Panc1 (cell line): ENCODE data around the gene VWA5B2. TPM values are rescaled to one million over a fixed set of nuclear protein-coding genes. Genes with fewer than 3 reads are reported as not detected.

Experiments
- ATAC-seq: fragments of 200-7000 bp; cut with Tn5 transposase; 2 replicates; pipeline ENCODE4 v1.9.1; 2020; ENCODE audit warnings: mild to moderate bottlenecking, moderate library complexity
- BruUV-seq: library from RNA; stranded (reverse); fragments of 400-500 nt; replicated peaks from 2 replicates; lab custom pipeline; 2021; lab: Mats Ljungman, UMichigan
- CTCF ChIA-PET: fragments of 300-600 bp; sonication (Branson Sonifier 250); formaldehyde crosslinking; loops from one replicate; lab custom pipeline; 2022; ENCODE audit warnings: antibody characterized with exemption; lab: Charles Lee
- POLR2A ChIA-PET: fragments of 300-600 bp; sonication (Branson Sonifier 250); formaldehyde crosslinking; loops from one replicate; lab custom pipeline; 2022; ENCODE audit warnings: antibody characterized with exemption; lab: Charles Lee
- DNase-seq: peaks from one replicate; pipeline ENCODE4 v3.0.0-alpha.2; 2010; ENCODE audit warnings: low read depth, low spot score
- H3K27ac ChIP-seq: 2 replicates; pipeline ENCODE4 v1.5.1; 2011; ENCODE audit warnings: mild to moderate bottlenecking, low read length, inconsistent platforms
- H3K27me3 ChIP-seq: fragments of 200-500 bp; sonication (Bioruptor generic); 2 replicates; pipeline ENCODE4 v1.6.0; 2014; ENCODE audit warnings: low read length, inconsistent platforms; ENCODE audit not compliant: control insufficient read depth, insufficient read depth
- H3K36me3 ChIP-seq: fragments of 200-500 bp; sonication (Bioruptor generic); 2 replicates; pipeline ENCODE4 v1.5.1; 2014; ENCODE audit warnings: inconsistent platforms, mild to moderate bottlenecking, low read length, moderate library complexity; ENCODE audit not compliant: control insufficient read depth, insufficient read depth
- H3K4me1 ChIP-seq: 2 replicates; pipeline ENCODE4 v1.5.1; 2011; ENCODE audit warnings: inconsistent platforms, mild to moderate bottlenecking, low read length, moderate library complexity; ENCODE audit not compliant: control insufficient read depth, insufficient read depth
- H3K4me3 ChIP-seq, 2 experiments: 2 replicates each; pipeline ENCODE4 v1.5.1; 2011 to 2012; ENCODE audit warnings: low read depth in 2 of 2, low read length in 2 of 2, mild to moderate bottlenecking in 2 of 2, inconsistent platforms in 1 of 2, moderate library complexity in 1 of 2
- H3K9me3 ChIP-seq: fragments of 200-500 bp; sonication (Bioruptor generic); 2 replicates; pipeline ENCODE4 v1.5.1; 2014; ENCODE audit warnings: low read depth, mild to moderate bottlenecking, inconsistent platforms, low read length, moderate library complexity; ENCODE audit not compliant: control insufficient read depth, insufficient read depth
- POLR2AphosphoS5 ChIP-seq: IDR thresholded peaks from 2 replicates; pipeline ENCODE4 v1.6.1; 2012; ENCODE audit warnings: mild to moderate bottlenecking, low read depth, low read length, moderate library complexity
- SIN3A ChIP-seq: IDR thresholded peaks from 2 replicates; pipeline ENCODE4 v1.6.1; 2012; ENCODE audit warnings: low read depth, mild to moderate bottlenecking, low read length, moderate library complexity, borderline replicate concordance; ENCODE audit not compliant: insufficient read depth
- TCF7L2 ChIP-seq: IDR thresholded peaks from 2 replicates; pipeline ENCODE4 v1.6.1; 2011; ENCODE audit warnings: mild to moderate bottlenecking, low read depth, low read length, inconsistent platforms
- in situ Hi-C: cut with HindIII; loops from 2 replicates; pipeline ENCODE4 v1.10.0; 2016; ENCODE audit warnings: low sequenced_read_pairs, low pct_unique_long_range_greater_than_20kb
- intact Hi-C: fragments of 100-400 bp; cut with micrococcal nuclease; formaldehyde crosslinking; loops from one replicate; pipeline ENCODE4 v1.10.0; 2022; ENCODE audit not compliant: unreplicated experiment
- total RNA-seq: library from RNA; stranded (reverse); gene quantifications from one replicate; pipeline ENCODE4 v1.2.1, GENCODE V29; 2021; ENCODE audit not compliant: unreplicated experiment
- TF ChIP-seq, protein P1 (sequence below), 2 experiments: IDR thresholded peaks; 2 replicates each; pipeline ENCODE4 v1.6.1; 2011 to 2012; ENCODE audit warnings: low read depth in 2 of 2, control low read depth in 1 of 2, low read length in 1 of 2, mild to moderate bottlenecking in 1 of 2, moderate library complexity in 1 of 2; ENCODE audit not compliant: insufficient read depth in 1 of 2
- TF ChIP-seq, protein P2 (sequence below): fragments of 450-650 bp; IDR thresholded peaks from 2 replicates; pipeline ENCODE4 v1.5.1; 2017; ENCODE audit warnings: mild to moderate bottlenecking

VWA5B2 gene
- total RNA-seq, 1 experiment from 2014 or later = 0.28 TPM

DNA sequence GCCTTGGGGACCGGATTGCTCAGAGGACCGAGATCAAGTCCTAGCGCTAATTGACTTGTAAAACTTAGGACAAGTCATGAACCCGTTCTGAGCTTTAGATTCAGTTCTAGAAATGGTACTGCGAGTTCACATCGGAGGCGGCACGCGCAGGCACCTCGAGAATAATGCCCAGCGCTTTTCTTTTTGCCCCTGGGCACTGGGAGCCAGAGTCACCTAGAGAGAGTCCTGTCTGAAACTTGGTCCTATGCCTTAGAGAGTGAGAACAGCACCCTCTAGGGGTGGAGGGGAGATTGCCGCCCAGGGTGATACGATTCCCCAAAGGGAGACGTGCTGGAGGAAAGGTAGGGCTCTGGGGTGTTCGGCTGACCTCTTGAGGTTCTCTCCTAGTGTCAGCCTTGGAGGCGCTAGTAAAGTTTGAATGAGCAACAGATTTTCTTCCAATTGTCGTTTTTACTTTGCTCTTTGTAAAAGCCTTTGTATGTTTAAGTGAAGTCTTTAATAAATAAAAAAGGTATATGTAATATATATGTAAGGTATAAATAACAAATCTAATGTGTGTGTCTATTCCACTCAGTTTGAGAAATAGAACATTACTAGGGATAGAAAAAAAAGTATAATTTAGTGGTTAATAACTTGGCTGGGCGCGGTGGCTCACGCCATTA lies 20.9 kb downstream of the VWA5B2 start:
- H3K36me3 ChIP-seq = peaks cover under 1% of the 10 kb centered on the region; the same call in 1 of the 2 replicates
- ATAC-seq (peak; percentile 80), DNase-seq (peak; percentile 90)
- H3K4me1 ChIP-seq = 0 out of 2 replicates have a peak, but pooled peaks cover 5% of the 10 kb centered on the region
- peak overlapping the region; percentile 100 for H3K27ac ChIP-seq
- H3K9me3 ChIP-seq = no peaks in the 10 kb centered on the region
- no TSS peak for BruUV-seq
- in situ Hi-C loops (no loop called here), intact Hi-C loops (no loop called here)
- ChIA-PET CTCF (interaction anchor here (0.6 to 1.4 kb wide), 5 partner anchors 11 to 208 kb away, joined by 3 to 5 read pairs (median 4); partner anchors contain the start of gene CAMK2N2), POLR2A (no interaction called here)
- peak overlapping the region; percentile 92 to 96 for H3K4me3 ChIP-seq
- TF ChIP-seq, protein P1, sequence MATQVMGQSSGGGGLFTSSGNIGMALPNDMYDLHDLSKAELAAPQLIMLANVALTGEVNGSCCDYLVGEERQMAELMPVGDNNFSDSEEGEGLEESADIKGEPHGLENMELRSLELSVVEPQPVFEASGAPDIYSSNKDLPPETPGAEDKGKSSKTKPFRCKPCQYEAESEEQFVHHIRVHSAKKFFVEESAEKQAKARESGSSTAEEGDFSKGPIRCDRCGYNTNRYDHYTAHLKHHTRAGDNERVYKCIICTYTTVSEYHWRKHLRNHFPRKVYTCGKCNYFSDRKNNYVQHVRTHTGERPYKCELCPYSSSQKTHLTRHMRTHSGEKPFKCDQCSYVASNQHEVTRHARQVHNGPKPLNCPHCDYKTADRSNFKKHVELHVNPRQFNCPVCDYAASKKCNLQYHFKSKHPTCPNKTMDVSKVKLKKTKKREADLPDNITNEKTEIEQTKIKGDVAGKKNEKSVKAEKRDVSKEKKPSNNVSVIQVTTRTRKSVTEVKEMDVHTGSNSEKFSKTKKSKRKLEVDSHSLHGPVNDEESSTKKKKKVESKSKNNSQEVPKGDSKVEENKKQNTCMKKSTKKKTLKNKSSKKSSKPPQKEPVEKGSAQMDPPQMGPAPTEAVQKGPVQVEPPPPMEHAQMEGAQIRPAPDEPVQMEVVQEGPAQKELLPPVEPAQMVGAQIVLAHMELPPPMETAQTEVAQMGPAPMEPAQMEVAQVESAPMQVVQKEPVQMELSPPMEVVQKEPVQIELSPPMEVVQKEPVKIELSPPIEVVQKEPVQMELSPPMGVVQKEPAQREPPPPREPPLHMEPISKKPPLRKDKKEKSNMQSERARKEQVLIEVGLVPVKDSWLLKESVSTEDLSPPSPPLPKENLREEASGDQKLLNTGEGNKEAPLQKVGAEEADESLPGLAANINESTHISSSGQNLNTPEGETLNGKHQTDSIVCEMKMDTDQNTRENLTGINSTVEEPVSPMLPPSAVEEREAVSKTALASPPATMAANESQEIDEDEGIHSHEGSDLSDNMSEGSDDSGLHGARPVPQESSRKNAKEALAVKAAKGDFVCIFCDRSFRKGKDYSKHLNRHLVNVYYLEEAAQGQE (IDR thresholded peaks at IDR 0.05; ENCODE audit: insufficient read depth in 1 of 2, low read depth in 2 of 2, low read length in 1 of 2) = peak in 1 of 2 experiments; percentile 53; a peak in 1 of 4 replicates
- TF ChIP-seq, protein P2, sequence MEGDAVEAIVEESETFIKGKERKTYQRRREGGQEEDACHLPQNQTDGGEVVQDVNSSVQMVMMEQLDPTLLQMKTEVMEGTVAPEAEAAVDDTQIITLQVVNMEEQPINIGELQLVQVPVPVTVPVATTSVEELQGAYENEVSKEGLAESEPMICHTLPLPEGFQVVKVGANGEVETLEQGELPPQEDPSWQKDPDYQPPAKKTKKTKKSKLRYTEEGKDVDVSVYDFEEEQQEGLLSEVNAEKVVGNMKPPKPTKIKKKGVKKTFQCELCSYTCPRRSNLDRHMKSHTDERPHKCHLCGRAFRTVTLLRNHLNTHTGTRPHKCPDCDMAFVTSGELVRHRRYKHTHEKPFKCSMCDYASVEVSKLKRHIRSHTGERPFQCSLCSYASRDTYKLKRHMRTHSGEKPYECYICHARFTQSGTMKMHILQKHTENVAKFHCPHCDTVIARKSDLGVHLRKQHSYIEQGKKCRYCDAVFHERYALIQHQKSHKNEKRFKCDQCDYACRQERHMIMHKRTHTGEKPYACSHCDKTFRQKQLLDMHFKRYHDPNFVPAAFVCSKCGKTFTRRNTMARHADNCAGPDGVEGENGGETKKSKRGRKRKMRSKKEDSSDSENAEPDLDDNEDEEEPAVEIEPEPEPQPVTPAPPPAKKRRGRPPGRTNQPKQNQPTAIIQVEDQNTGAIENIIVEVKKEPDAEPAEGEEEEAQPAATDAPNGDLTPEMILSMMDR = peak; percentile 97
- TF ChIP-seq SIN3A = no peak
- no peaks in the 10 kb centered on the region for H3K27me3 ChIP-seq

DNA sequence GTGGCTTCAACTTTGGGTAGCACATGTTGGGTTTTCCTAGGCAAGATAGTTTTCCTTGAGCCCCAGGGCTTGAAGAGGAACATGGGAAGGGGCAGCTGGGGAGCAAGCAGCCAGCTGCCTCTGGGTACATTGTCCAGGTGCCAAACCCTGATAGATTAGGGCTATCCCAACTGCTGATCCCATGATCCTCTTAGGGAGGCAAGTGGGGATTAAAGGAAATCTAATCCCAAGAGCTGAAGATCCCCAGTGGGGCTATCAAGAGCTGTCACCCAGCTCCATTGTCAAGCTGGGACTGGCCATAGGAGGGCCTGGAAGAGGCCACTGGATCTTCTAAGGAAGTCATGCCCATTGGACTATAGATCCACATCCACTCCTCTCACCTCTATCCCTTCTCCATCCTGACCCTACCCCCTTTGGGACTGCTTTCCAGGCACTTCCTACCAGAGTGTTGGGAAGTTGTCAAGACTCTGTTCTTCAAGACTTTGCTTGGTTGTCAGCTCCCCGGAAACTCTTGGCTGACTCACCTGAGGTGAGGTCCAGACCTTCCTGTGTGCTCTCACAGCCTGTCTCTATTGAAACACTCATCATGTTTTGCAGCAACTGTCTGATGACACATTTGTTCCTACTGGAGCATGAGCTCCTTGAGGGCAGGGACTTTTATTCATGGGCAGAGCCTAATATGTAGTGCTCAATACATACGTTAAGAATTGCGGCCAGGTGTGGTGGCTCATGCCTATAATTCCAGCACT lies 26.1 kb downstream of the VWA5B2 start:
- POLR2A ChIA-PET = no interaction called here
- intact Hi-C loops = no loop called here
- H3K4me3 ChIP-seq = no peak overlapping the region
- DNase-seq = no peak
- in situ Hi-C loops = no loop called here
- no TSS peak for BruUV-seq
- H3K9me3 ChIP-seq = no peaks in the 10 kb centered on the region
- no peaks in the 10 kb centered on the region for H3K36me3 ChIP-seq
- H3K27ac ChIP-seq = no peak overlapping the region
- no peak for TF ChIP-seq POLR2AphosphoS5
- no peak for TF ChIP-seq TCF7L2
- no peak for TF ChIP-seq SIN3A
- TF ChIP-seq, protein P1 (IDR thresholded peaks at IDR 0.05; ENCODE audit: insufficient read depth in 1 of 2, low read depth in 2 of 2, low read length in 1 of 2) = no peak
- TF ChIP-seq, protein P2 = no peak
- H3K4me1 ChIP-seq = 0 out of 2 replicates have a peak, but pooled peaks cover 4% of the 10 kb centered on the region
- no peak for ATAC-seq
- no peaks in the 10 kb centered on the region; the same call in 1 of the 2 replicates for H3K27me3 ChIP-seq
- CTCF ChIA-PET = no interaction called here
